Cardiac atrium fibroblast (primary cell): ENCODE data around the gene HSPG2. TPM values are rescaled to one million over a fixed set of nuclear protein-coding genes. Genes with fewer than 3 reads are reported as not detected.

ENCODE experiments used
- total RNA-seq: library from RNA; depleted of rRNA; stranded (reverse); fragments of >200 nt; gene quantifications from 2 replicates; pipeline ENCODE4 v1.2.3, GENCODE V29; 2015

HSPG2 gene
- total RNA-seq, result 600 and 665 TPM in 2 replicates

DNA sequence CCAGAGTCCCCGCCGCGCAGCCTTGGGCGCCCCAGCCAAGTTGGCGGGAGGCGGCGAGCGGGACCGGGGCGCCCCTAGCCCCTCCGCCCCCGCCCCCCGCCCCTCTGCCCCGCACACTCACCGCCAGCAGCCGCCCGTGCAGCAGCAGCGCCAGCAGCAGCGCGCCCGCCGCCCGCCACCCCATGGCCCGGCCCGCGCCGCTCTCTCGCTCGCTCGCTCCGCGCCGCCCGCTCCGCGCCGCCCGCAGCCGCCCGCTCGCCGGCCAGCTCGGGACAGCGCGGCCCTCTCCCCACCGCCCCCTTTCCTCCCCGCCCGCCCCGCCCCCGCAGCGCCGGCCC, at the start of gene HSPG2:
TSS of gene HSPG2 (minus strand) at position 277 of the 338 bp plus-strand sequence. CDS start at position 184, 93 bp downstream.

DNA sequence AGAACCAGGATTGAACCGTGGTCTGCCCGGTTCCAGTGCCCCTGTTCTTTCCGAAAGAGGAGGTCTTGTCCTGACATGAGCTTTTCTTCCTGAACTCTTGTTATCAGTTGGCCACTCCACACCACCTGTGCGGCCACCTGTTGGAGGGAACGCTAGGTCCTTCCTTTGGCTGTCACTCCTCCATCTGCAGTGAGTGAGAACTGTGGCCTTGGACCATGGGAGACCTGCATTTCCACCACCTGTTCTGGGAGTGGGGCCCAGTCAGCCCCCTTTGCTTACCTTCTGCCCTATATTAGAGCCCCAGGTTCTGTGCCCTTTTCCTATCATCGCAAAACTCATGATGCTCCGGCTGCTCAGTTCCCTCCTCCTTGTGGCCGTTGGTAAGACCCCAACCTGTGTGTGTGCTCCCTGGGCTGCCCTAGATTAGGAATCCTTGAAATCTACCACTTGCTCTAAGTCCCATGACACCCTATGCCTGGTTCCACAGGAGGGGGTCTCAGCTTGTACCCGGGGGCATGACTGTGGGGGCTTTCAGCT, 39.7 kb upstream of the HSPG2 start, which contains the start of gene CELA3B:
TSS of gene CELA3B (plus strand) at position 320 of the 537 bp plus-strand sequence. CDS start at position 338, 18 bp downstream.

DNA sequence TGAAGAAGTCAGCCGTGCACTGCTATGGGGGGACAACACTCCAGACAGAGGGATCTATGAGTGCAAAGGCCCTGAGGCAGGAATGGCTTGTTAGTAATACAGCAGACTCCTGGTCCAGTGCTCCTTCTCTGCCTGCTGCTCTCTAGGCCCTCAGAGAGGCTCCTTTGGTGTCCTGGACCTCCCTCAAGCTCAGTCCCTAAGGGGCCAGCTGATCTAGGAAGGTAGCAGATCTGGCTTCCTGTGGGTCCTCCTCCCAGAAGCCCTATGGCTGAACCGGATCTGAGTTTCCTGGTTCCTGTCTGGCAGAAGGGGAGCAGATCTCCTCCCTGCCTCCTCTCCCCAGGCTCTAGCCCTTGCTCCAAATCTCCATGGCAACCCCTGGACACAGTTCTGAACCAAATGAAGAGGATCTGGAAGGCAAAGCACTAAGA, 125.2 kb downstream of the HSPG2 start, which contains the start of gene LDLRAD2:
TSS of gene LDLRAD2 (plus strand) at position 391 of the 431 bp plus-strand sequence. CDS start 187 bp downstream, outside the sequence.

DNA sequence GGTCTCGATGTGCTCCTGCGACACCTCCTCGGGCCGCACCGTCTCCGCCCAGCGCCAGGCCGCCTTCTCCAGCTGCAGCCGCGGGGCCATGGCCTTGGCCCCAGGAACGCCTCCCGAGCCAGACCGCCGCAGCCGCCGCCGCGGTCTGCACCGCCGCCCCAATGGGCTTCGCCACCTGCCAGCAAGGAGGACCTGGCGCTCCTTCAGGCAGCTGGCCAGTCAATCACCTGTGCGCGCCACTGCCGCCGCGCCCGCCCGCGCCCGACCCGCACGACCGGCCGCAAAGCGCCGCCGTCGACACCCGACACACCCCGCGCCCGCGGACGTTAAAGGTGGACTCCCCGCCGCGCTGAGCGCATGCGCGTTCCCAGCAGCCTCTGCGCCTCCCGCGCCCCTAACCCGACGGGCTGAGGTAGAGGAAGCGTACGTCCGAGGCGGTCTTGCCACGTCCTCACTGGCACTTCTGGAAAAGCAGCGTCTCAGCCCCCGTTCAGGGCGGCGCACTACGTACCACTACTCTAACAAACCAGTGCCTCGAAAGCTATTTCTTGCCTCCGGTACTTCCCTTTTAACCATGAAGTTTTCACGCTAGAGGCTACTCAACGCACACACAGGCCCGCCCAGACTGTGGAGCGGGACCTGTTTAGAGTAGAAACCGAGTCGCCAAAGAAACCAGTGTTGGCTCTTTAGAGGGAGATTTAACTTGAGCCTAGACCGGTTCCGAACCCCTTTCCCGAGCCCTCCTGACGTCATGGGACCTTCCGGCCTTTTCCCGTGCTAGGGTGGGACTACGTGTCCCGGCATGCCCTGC, 154.0 kb downstream of the HSPG2 start, which contains the start of gene USP48:
TSS of gene USP48 (minus strand) at position 282 of the 811 bp plus-strand sequence. CDS start at position 90, 192 bp downstream.

Other genes starting within 250 kb of the HSPG2 start
- 29.3 and 39.9 TPM in 2 replicates for gene USP48, start 154.2 kb downstream of the HSPG2 start, total RNA-seq
- gene LDLRAD2, start 125.0 kb downstream of the HSPG2 start, total RNA-seq, result under 0.01 TPM in 1 of 2 replicates, not detected in the other
- not detected in 2 replicates for gene CELA3B, start 39.7 kb upstream of the HSPG2 start, total RNA-seq
- not detected in 2 replicates for gene CELA3A, start 64.3 kb upstream of the HSPG2 start, total RNA-seq
- 278 and 290 TPM in 2 replicates for gene CDC42, start 115.4 kb upstream of the HSPG2 start, total RNA-seq
- not detected in 2 replicates for gene WNT4, start 205.8 kb upstream of the HSPG2 start, total RNA-seq